Measurements from ENCODE around the gene ARHGEF12. TPM values are rescaled to one million over a fixed set of nuclear protein-coding genes. Genes with fewer than 3 reads are reported as not detected.

ARHGEF12 gene
- total RNA-seq, 1 donor, result 134 TPM

- no peak for TF ChIP-seq CTCF (IDR thresholded peaks at IDR 0.05; ENCODE audit: extremely low read depth, low read depth, low read length)
- peaks cover 53% of the 10 kb centered on the region for H3K4me1 ChIP-seq (ENCODE audit: insufficient read depth, low read length)
- no peak overlapping the region for H2AFZ ChIP-seq (ENCODE audit: low read length)
- H3K79me2 ChIP-seq (ENCODE audit: insufficient read depth, low read length), result peaks cover 94% of the 10 kb centered on the region
- H3K4me3 ChIP-seq (ENCODE audit: insufficient read depth, low read length), result no peak overlapping the region
- DNase-seq (ENCODE audit: insufficient read length, low spot score, missing footprints), result no peak
- H3K27ac ChIP-seq (ENCODE audit: low read depth, low read length), result no peak overlapping the region
- peaks cover 86% of the 10 kb centered on the region for H4K20me1 ChIP-seq (ENCODE audit: insufficient read depth, low read length)
- H3K9me3 ChIP-seq (ENCODE audit: low read depth, low read length), result no peaks in the 10 kb centered on the region
- H3K36me3 ChIP-seq (ENCODE audit: insufficient read depth, low read length), result no peaks in the 10 kb centered on the region
- no peaks in the 10 kb centered on the region for H3K27me3 ChIP-seq (ENCODE audit: insufficient read depth, low read length)
- H3K4me2 ChIP-seq (ENCODE audit: insufficient read depth, low read length), result no peak overlapping the region
These were observed 6.0 kb downstream of the ARHGEF12 start for GRCh38 chr11:120342226-120342625.

GRCh38 chr11:120342678-120343077 is 6.5 kb downstream of the ARHGEF12 start:
- Histone ChIP-seq H3K36me3 (ENCODE audit: insufficient read depth, low read length) (no peaks in the 10 kb centered on the region), H2AFZ (ENCODE audit: low read length) (no peak overlapping the region), H3K4me1 (ENCODE audit: insufficient read depth, low read length) (peaks cover 58% of the 10 kb centered on the region), H4K20me1 (ENCODE audit: insufficient read depth, low read length) (peaks cover 84% of the 10 kb centered on the region), H3K4me2 (ENCODE audit: insufficient read depth, low read length) (no peak overlapping the region), H3K9me3 (ENCODE audit: low read depth, low read length) (no peaks in the 10 kb centered on the region), H3K27me3 (ENCODE audit: insufficient read depth, low read length) (no peaks in the 10 kb centered on the region), H3K4me3 (ENCODE audit: insufficient read depth, low read length) (no peak overlapping the region), H3K27ac (ENCODE audit: low read depth, low read length) (no peak overlapping the region), H3K79me2 (ENCODE audit: insufficient read depth, low read length) (peaks cover 94% of the 10 kb centered on the region)
- no peak for DNase-seq (ENCODE audit: insufficient read length, low spot score, missing footprints)
- TF ChIP-seq CTCF (IDR thresholded peaks at IDR 0.05; ENCODE audit: extremely low read depth, low read depth, low read length), result no peak

GRCh38 chr11:120343429-120343828 is 7.2 kb downstream of the ARHGEF12 start:
- no peaks in the 10 kb centered on the region for H3K9me3 ChIP-seq (ENCODE audit: low read depth, low read length)
- peaks cover 94% of the 10 kb centered on the region for H3K79me2 ChIP-seq (ENCODE audit: insufficient read depth, low read length)
- H2AFZ ChIP-seq (ENCODE audit: low read length), result no peak overlapping the region
- DNase-seq (ENCODE audit: insufficient read length, low spot score, missing footprints), result no peak
- no peak for TF ChIP-seq CTCF (IDR thresholded peaks at IDR 0.05; ENCODE audit: extremely low read depth, low read depth, low read length)
- H3K4me1 ChIP-seq (ENCODE audit: insufficient read depth, low read length), result peaks cover 58% of the 10 kb centered on the region
- H3K27ac ChIP-seq (ENCODE audit: low read depth, low read length), result no peak overlapping the region
- no peak overlapping the region for H3K4me3 ChIP-seq (ENCODE audit: insufficient read depth, low read length)
- H3K4me2 ChIP-seq (ENCODE audit: insufficient read depth, low read length), result no peak overlapping the region
- no peaks in the 10 kb centered on the region for H3K36me3 ChIP-seq (ENCODE audit: insufficient read depth, low read length)
- no peaks in the 10 kb centered on the region for H3K27me3 ChIP-seq (ENCODE audit: insufficient read depth, low read length)
- H4K20me1 ChIP-seq (ENCODE audit: insufficient read depth, low read length), result peaks cover 87% of the 10 kb centered on the region

GRCh38 chr11:120344302-120345004 is 8.2 kb downstream of the ARHGEF12 start:
- DNase-seq (ENCODE audit: insufficient read length, low spot score, missing footprints), result no peak
- Histone ChIP-seq H3K27me3 (ENCODE audit: insufficient read depth, low read length) (no peaks in the 10 kb centered on the region), H2AFZ (ENCODE audit: low read length) (no peak overlapping the region), H3K4me2 (ENCODE audit: insufficient read depth, low read length) (peak overlapping the region; percentile 38), H3K9me3 (ENCODE audit: low read depth, low read length) (no peaks in the 10 kb centered on the region), H3K36me3 (ENCODE audit: insufficient read depth, low read length) (no peaks in the 10 kb centered on the region), H3K4me1 (ENCODE audit: insufficient read depth, low read length) (peaks cover 48% of the 10 kb centered on the region), H3K4me3 (ENCODE audit: insufficient read depth, low read length) (no peak overlapping the region), H3K27ac (ENCODE audit: low read depth, low read length) (no peak overlapping the region), H4K20me1 (ENCODE audit: insufficient read depth, low read length) (peaks cover 83% of the 10 kb centered on the region), H3K79me2 (ENCODE audit: insufficient read depth, low read length) (peaks cover 94% of the 10 kb centered on the region)
- TF ChIP-seq CTCF (IDR thresholded peaks at IDR 0.05; ENCODE audit: extremely low read depth, low read depth, low read length), result no peak
